Mucosa of descending colon (tissue), 3 donors: ENCODE measurements around the gene TNC. TPM values are rescaled to one million over a fixed set of nuclear protein-coding genes. Genes with fewer than 3 reads are reported as not detected.
"Not testable (repeated sequence)": the region's sequence is repeated elsewhere in the genome, so short reads cannot be mapped to it uniquely, and the experiment has no call there.

Source experiments
- ATAC-seq: fragments of 200-7000 bp; cut with Tn5 transposase; one replicate; pipeline ENCODE4 v1.9.1; 2020; ENCODE audit warnings: mild to moderate bottlenecking, moderate library complexity
- DNase-seq, 3 donors: peaks; one replicate each; pipeline ENCODE4 v3.0.0-alpha.2; 2020
- H3K36me3 ChIP-seq: fragments of 200-600 bp; one replicate; pipeline ENCODE4 v1.8.0; 2021; ENCODE audit warnings: low read depth, mild to moderate bottlenecking
- H3K4me1 ChIP-seq: fragments of 200-600 bp; one replicate; pipeline ENCODE4 v1.8.0; 2021; ENCODE audit warnings: low read depth, mild to moderate bottlenecking
- H3K4me3 ChIP-seq: fragments of 200-600 bp; one replicate; pipeline ENCODE4 v1.8.0; 2021; ENCODE audit warnings: mild to moderate bottlenecking
- H3K9me3 ChIP-seq: fragments of 200-600 bp; one replicate; pipeline ENCODE4 v1.8.0; 2021; ENCODE audit warnings: mild to moderate bottlenecking
- CTCF ChIP-seq: fragments of 200-600 bp; IDR thresholded peaks from one replicate; pipeline ENCODE4 v1.8.0; 2022; ENCODE audit warnings: antibody characterized with exemption, mild to moderate bottlenecking
- intact Hi-C, 2 donors: fragments of 100-400 bp; cut with DNase I in 1 of 2; cut with micrococcal nuclease in 1 of 2; formaldehyde crosslinking; loops; one replicate each; pipeline versions ENCODE4 v1.11.0 to v1.11.1; 2022; cut with DNase I, micrococcal nuclease
- total RNA-seq, 3 donors: library from RNA; stranded (reverse); fragmentation: NEBNext Ultra II Directional in 2 of 3; extraction: Animal tissue kit (Norgen Biotek cat#: 25700) in 2 of 3; gene quantifications; one replicate each; pipeline versions ENCODE4 v1.2.1 to v1.2.4, GENCODE V29; 2021 to 2023
- donor health status: DM: no; HTN: no; CAD: no; lungs with moderate emphysema.
- donor health status: DM: no; HTN: no; CAD: no.
- donor health status: DM: no; HTN: yes; CAD: no.

Gene TNC
- total RNA-seq, 3 donors from 2014 or later: 6.5 to 216 (median 48.0) TPM

GRCh38 chr9:115135821-115136778 is 18.1 kb upstream of the TNC start:
- no peak for DNase-seq
- no peak for ATAC-seq
- Histone ChIP-seq H3K4me1 (no peaks in the 10 kb centered on the region), H3K4me3 (no peak overlapping the region), H3K9me3 (no peaks in the 10 kb centered on the region), H3K36me3 (no peaks in the 10 kb centered on the region)
- TF ChIP-seq CTCF: no peak
- intact Hi-C loops: no loop called here

GRCh38 chr9:115134941-115135340 is 17.0 kb upstream of the TNC start:
- intact Hi-C loops: no loop called here
- DNase-seq: no peak
- no peaks in the 10 kb centered on the region for H3K36me3 ChIP-seq
- no peaks in the 10 kb centered on the region for H3K4me1 ChIP-seq
- no peak overlapping the region for H3K4me3 ChIP-seq
- no peak for ATAC-seq
- H3K9me3 ChIP-seq: no peaks in the 10 kb centered on the region
- TF ChIP-seq CTCF: no peak

- no peak for TF ChIP-seq CTCF
- Histone ChIP-seq H3K4me1 (no peaks in the 10 kb centered on the region), H3K9me3 (no peaks in the 10 kb centered on the region), H3K36me3 (no peaks in the 10 kb centered on the region), H3K4me3 (no peak overlapping the region)
- DNase-seq (no peak), ATAC-seq (peak; percentile 27)
- intact Hi-C loops: no loop called here
These were observed 15.7 kb upstream of the TNC start for GRCh38 chr9:115133649-115134048.

DNA sequence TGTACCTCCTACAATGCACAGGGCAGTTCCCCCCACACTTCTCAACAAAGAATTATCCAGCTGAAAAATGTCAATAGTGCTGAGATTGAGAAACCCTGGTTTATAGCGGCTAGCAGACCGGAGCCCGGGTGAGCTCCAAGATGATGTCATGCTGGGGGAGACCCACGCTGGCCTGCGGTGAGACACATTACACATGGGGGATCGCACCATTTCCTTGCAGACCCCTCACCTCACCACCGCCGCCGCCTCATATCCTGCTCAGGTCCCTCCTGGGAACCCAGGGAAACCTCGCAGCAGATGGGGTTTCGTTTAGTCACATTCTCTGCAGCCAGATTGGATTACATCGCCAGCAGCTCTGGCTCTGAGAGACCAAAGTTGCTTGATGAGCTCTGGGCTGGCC is 14.7 kb upstream of the TNC start:
- no peak overlapping the region for H3K4me3 ChIP-seq
- DNase-seq: peak in 2 of 3 donors; percentile 22 to 52
- intact Hi-C loops: no loop called here
- H3K4me1 ChIP-seq: no peaks in the 10 kb centered on the region
- peak; percentile 20 for ATAC-seq
- no peaks in the 10 kb centered on the region for H3K36me3 ChIP-seq
- H3K9me3 ChIP-seq: no peaks in the 10 kb centered on the region
- TF ChIP-seq CTCF: no peak

GRCh38 chr9:115130176-115130575 is 12.2 kb upstream of the TNC start:
- DNase-seq (no peak), ATAC-seq (no peak)
- TF ChIP-seq CTCF: no peak
- intact Hi-C loops: no loop called here
- no peaks in the 10 kb centered on the region for H3K4me1 ChIP-seq
- H3K36me3 ChIP-seq: no peaks in the 10 kb centered on the region
- H3K9me3 ChIP-seq: peaks cover 4% of the 10 kb centered on the region
- no peak overlapping the region for H3K4me3 ChIP-seq

- H3K36me3 ChIP-seq, H3K9me3 ChIP-seq, ATAC-seq, DNase-seq, intact Hi-C loops, H3K4me1 ChIP-seq, H3K4me3 ChIP-seq: not testable (repeated sequence)
These were observed 10.8 kb upstream of the TNC start for GRCh38 chr9:115128726-115129125.
